ENCODE results near the gene MYO15B.

DNA sequence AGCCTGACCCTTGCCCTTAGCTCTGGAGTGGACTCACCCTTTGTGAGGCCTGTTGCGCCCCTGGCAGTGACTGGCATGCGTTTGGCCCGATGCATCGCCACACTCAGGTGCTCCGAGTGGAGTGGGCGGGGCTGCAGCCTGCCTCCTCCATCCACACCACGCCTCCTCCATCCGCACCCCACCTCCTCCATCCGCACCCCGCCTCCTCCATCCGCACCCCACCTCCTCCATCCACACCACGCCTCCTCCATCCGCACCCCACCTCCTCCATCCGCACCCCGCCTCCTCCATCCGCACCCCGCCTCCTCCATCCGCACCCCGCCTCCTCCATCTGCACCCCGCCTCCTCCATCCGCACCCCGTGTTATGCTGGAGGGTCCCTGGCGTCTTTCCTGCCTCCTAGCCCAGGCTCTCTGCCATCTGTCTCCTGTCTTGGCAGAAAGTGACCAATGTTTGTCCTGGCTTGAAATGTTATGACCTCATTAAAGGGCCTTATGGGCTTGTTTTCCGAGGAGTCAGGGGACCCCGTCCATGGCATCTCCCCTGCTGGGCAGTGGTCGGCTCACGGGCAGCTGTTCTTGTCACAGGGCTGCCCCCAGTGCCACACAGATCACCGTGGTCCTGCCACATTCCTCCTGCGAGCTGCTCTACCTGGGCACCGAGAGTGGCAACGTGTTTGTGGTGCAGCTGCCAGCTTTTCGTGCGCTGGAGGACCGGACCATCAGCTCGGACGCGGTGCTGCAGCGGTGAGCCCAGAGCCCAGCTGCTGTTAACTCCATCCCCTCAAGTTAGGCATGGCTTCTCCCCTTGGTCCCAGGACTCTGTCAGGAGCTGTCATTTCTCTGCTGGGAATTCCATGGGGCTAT, 28.7 kb upstream of the MYO15B start:
- TF ChIP-seq ZNF274 (IDR thresholded peaks at IDR 0.05; ENCODE audit: low read depth, low read length) (no peak), YY1 (IDR thresholded peaks at IDR 0.05; ENCODE audit: extremely low read depth, insufficient replicate concordance, low read depth, low read length) (no peak), EZH2 (IDR thresholded peaks at IDR 0.05) (no peak), POLR2A (IDR thresholded peaks at IDR 0.05; ENCODE audit: borderline replicate concordance, extremely low read depth, insufficient read depth, insufficient read length) (no peak)
- TF ChIP-seq, protein P1, sequence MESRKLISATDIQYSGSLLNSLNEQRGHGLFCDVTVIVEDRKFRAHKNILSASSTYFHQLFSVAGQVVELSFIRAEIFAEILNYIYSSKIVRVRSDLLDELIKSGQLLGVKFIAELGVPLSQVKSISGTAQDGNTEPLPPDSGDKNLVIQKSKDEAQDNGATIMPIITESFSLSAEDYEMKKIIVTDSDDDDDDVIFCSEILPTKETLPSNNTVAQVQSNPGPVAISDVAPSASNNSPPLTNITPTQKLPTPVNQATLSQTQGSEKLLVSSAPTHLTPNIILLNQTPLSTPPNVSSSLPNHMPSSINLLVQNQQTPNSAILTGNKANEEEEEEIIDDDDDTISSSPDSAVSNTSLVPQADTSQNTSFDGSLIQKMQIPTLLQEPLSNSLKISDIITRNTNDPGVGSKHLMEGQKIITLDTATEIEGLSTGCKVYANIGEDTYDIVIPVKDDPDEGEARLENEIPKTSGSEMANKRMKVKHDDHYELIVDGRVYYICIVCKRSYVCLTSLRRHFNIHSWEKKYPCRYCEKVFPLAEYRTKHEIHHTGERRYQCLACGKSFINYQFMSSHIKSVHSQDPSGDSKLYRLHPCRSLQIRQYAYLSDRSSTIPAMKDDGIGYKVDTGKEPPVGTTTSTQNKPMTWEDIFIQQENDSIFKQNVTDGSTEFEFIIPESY (IDR thresholded peaks at IDR 0.05; ENCODE audit: extremely low read depth, insufficient replicate concordance, low read length): no peak
- TF ChIP-seq, protein P2, sequence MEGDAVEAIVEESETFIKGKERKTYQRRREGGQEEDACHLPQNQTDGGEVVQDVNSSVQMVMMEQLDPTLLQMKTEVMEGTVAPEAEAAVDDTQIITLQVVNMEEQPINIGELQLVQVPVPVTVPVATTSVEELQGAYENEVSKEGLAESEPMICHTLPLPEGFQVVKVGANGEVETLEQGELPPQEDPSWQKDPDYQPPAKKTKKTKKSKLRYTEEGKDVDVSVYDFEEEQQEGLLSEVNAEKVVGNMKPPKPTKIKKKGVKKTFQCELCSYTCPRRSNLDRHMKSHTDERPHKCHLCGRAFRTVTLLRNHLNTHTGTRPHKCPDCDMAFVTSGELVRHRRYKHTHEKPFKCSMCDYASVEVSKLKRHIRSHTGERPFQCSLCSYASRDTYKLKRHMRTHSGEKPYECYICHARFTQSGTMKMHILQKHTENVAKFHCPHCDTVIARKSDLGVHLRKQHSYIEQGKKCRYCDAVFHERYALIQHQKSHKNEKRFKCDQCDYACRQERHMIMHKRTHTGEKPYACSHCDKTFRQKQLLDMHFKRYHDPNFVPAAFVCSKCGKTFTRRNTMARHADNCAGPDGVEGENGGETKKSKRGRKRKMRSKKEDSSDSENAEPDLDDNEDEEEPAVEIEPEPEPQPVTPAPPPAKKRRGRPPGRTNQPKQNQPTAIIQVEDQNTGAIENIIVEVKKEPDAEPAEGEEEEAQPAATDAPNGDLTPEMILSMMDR (IDR thresholded peaks at IDR 0.05 in 2 of 3, conservative IDR thresholded peaks at IDR 0.05 in 1 of 3; ENCODE audit: borderline replicate concordance in 1 of 3, insufficient read depth in 1 of 3, low read depth in 2 of 3, low read length in 2 of 3): no peak

Measured in HCT116 (cell line).